HepG2 (cell line): ENCODE measurements around the gene FAM222A.

Experiments
- BRD4 ChIP-seq: sonication (generic); formaldehyde crosslinking; IDR thresholded peaks from 2 replicates; pipeline ENCODE4 v1.4.0; 2020; ENCODE audit warnings: missing genetic modification reagents
- CBX5 ChIP-seq: sonication (generic); formaldehyde crosslinking; IDR thresholded peaks from 2 replicates; pipeline ENCODE4 v1.4.0; 2020; ENCODE audit warnings: missing genetic modification reagents, borderline replicate concordance
- CTCF ChIP-seq: sonication (generic); formaldehyde crosslinking; IDR thresholded peaks from 2 replicates; pipeline ENCODE4 v1.5.0; 2020; ENCODE audit warnings: mild to moderate bottlenecking, missing genetic modification reagents, moderate library complexity
- MTA3 ChIP-seq: sonication (generic); formaldehyde crosslinking; IDR thresholded peaks from 2 replicates; pipeline ENCODE4 v1.4.0; 2020; ENCODE audit warnings: missing genetic modification reagents
- NFE2L1 ChIP-seq: sonication (generic); formaldehyde crosslinking; IDR thresholded peaks from 2 replicates; pipeline ENCODE4 v1.4.0; 2020; ENCODE audit warnings: missing genetic modification reagents, mild to moderate bottlenecking, borderline replicate concordance
- POLR2A ChIP-seq, 2 experiments: IDR thresholded peaks; 2 replicates each; pipeline ENCODE4 v1.6.1; 2011; ENCODE audit warnings: low read depth in 2 of 2, low read length in 2 of 2, mild to moderate bottlenecking in 1 of 2, moderate library complexity in 1 of 2; ENCODE audit not compliant: insufficient read depth in 1 of 2
- SP4 ChIP-seq: sonication (generic); formaldehyde crosslinking; IDR thresholded peaks from 2 replicates; pipeline ENCODE4 v1.8.1; 2023; ENCODE audit warnings: mild to moderate bottlenecking, missing genetic modification reagents
- TEAD3 ChIP-seq: optimal IDR thresholded peaks from 2 replicates; pipeline ENCODE3; 2016; ENCODE audit warnings: borderline replicate concordance
- ZNF558 ChIP-seq: sonication (generic); formaldehyde crosslinking; IDR thresholded peaks from 2 replicates; pipeline ENCODE4 v1.9.0; 2022; ENCODE audit warnings: mild to moderate bottlenecking, missing genetic modification reagents, borderline replicate concordance
- ZNF589 ChIP-seq: sonication (generic); formaldehyde crosslinking; conservative IDR thresholded peaks from 2 replicates; pipeline ENCODE4 v1.8.0; 2022; ENCODE audit warnings: mild to moderate bottlenecking, moderate library complexity, missing genetic modification reagents
- ZNF850 ChIP-seq: sonication (generic); formaldehyde crosslinking; conservative IDR thresholded peaks from 2 replicates; pipeline ENCODE4 v1.9.0; 2021; ENCODE audit warnings: mild to moderate bottlenecking, missing genetic modification reagents

GRCh38 chr12:109775172-109775881, 61.7 kb downstream of the FAM222A start:
- TF ChIP-seq CTCF: peak; percentile 95
- no peak for TF ChIP-seq MTA3
- no peak for TF ChIP-seq ZNF589
- TF ChIP-seq POLR2A (IDR thresholded peaks at IDR 0.05; ENCODE audit: insufficient read depth in 1 of 2, low read depth in 2 of 2, low read length in 2 of 2): no peak
- TF ChIP-seq ZNF558: no peak
- TF ChIP-seq BRD4: no peak
- no peak for TF ChIP-seq SP4 (CRISPR knock-in tag)
- TF ChIP-seq ZNF850 (CRISPR knock-in tag): no peak
- no peak for TF ChIP-seq CBX5
- TF ChIP-seq NFE2L1 (CRISPR knock-in tag): no peak
- no peak for TF ChIP-seq TEAD3 (CRISPR knock-in tag)
